Endothelial cell of umbilical vein (primary cell): Measurements from ENCODE around the gene HIKESHI.

ENCODE experiments used
- CTCF ChIP-seq, 2 donors: IDR thresholded peaks; 1 replicate in 1 of 2; 2 replicates in 1 of 2; pipeline ENCODE4 v1.5.1; 2011; ENCODE audit warnings: low read length in 2 of 2, mild to moderate bottlenecking in 2 of 2, moderate library complexity in 2 of 2, control low read depth in 1 of 2, inconsistent platforms in 1 of 2, low read depth in 1 of 2; ENCODE audit not compliant: insufficient read depth in 1 of 2; ENCODE audit errors: extremely low read depth in 1 of 2
- EZH2 ChIP-seq: IDR thresholded peaks from 2 replicates; pipeline ENCODE4 v1.6.1; 2012; ENCODE audit warnings: borderline replicate concordance, low read depth, mild to moderate bottlenecking, moderate library complexity, low read length, inconsistent platforms; ENCODE audit not compliant: severe bottlenecking
- POLR2A ChIP-seq: IDR thresholded peaks from 2 replicates; pipeline ENCODE4 v1.6.1; 2012; ENCODE audit warnings: low read depth, mild to moderate bottlenecking, control low read depth, low read length
- POLR2AphosphoS5 ChIP-seq: IDR thresholded peaks from 2 replicates; pipeline ENCODE4 v1.6.1; 2012; ENCODE audit warnings: low read depth, mild to moderate bottlenecking, control low read depth, low read length, moderate library complexity; ENCODE audit not compliant: insufficient read depth

GRCh38 chr11:86303257-86303656 lies 1.2 kb downstream of the HIKESHI start:
- TF ChIP-seq CTCF (IDR thresholded peaks at IDR 0.05; ENCODE audit: extremely low read depth in 1 of 2, insufficient read depth in 1 of 2, low read depth in 1 of 2, low read length in 2 of 2): no peak
- no peak for TF ChIP-seq EZH2
- TF ChIP-seq POLR2AphosphoS5: no peak
- TF ChIP-seq POLR2A: no peak
